Keratinocyte (primary cell): ENCODE data around the gene ARID3B. TPM values are rescaled to one million over a fixed set of nuclear protein-coding genes. Genes with fewer than 3 reads are reported as not detected.

Source experiments
- DNase-seq: peaks from one replicate; pipeline ENCODE4 v3.0.0-alpha.2; 2011; ENCODE audit warnings: low read depth, missing footprints, low spot score
- FAIRE-seq: peaks from 2 replicates; lab custom pipeline; 2011; peaks lifted over from hg19 to GRCh38; lab: Jason Lieb, UNC
- H2AFZ ChIP-seq: 2 replicates; pipeline ENCODE4 v1.6.0; 2012; ENCODE audit warnings: low read length, control low read depth, inconsistent platforms; ENCODE audit not compliant: control insufficient read depth
- H3K27ac ChIP-seq: 2 replicates; pipeline ENCODE4 v1.5.1; 2011; ENCODE audit warnings: low read length; ENCODE audit not compliant: control insufficient read depth, insufficient read depth
- H3K27me3 ChIP-seq: 3 replicates; pipeline ENCODE4 v1.6.0; 2011; ENCODE audit warnings: low read length; ENCODE audit not compliant: control insufficient read depth, insufficient read depth; ENCODE audit errors: extremely low read depth
- H3K36me3 ChIP-seq, 2 experiments: 2 replicates in 1 of 2; 3 replicates in 1 of 2; pipeline ENCODE4 v1.5.1; 2011; ENCODE audit warnings: low read length in 2 of 2, mild to moderate bottlenecking in 1 of 2; ENCODE audit not compliant: control insufficient read depth in 2 of 2, insufficient read depth in 2 of 2; ENCODE audit errors: extremely low read depth in 1 of 2
- H3K4me1 ChIP-seq: 3 replicates; pipeline ENCODE4 v1.5.1; 2011; ENCODE audit warnings: low read length; ENCODE audit not compliant: control insufficient read depth, insufficient read depth; ENCODE audit errors: extremely low read depth
- H3K4me2 ChIP-seq: 3 replicates; pipeline ENCODE4 v1.6.0; 2011; ENCODE audit warnings: low read depth, low read length; ENCODE audit not compliant: control insufficient read depth, insufficient read depth; ENCODE audit errors: extremely low read depth
- H3K4me3 ChIP-seq, 3 experiments: fragments of 200-600 bp in 1 of 3; sonication (generic) in 1 of 3; 2 replicates in 2 of 3; 3 replicates in 1 of 3; pipeline ENCODE4 v1.5.1; 2011 to 2016; ENCODE audit warnings: low read length in 3 of 3, mild to moderate bottlenecking in 3 of 3, control low read depth in 2 of 3, inconsistent platforms in 1 of 3, low read depth in 1 of 3, mixed read lengths in 1 of 3, mixed run types in 1 of 3, moderate library complexity in 1 of 3; ENCODE audit not compliant: control insufficient read depth in 2 of 3, insufficient read depth in 2 of 3; ENCODE audit errors: extremely low read depth in 1 of 3
- H3K79me2 ChIP-seq: 2 replicates; pipeline ENCODE4 v1.6.0; 2012; ENCODE audit warnings: low read length; ENCODE audit not compliant: control insufficient read depth, insufficient read depth
- H3K9ac ChIP-seq: 3 replicates; pipeline ENCODE4 v1.6.0; 2011; ENCODE audit warnings: low read length; ENCODE audit not compliant: control insufficient read depth, insufficient read depth; ENCODE audit errors: extremely low read depth
- H3K9me1 ChIP-seq: 3 replicates; pipeline ENCODE4 v1.6.0; 2011; ENCODE audit warnings: low read length; ENCODE audit not compliant: control insufficient read depth, insufficient read depth; ENCODE audit errors: extremely low read depth
- H3K9me3 ChIP-seq: 2 replicates; pipeline ENCODE4 v1.5.1; 2012; ENCODE audit warnings: low read depth, low read length; ENCODE audit not compliant: control insufficient read depth
- H4K20me1 ChIP-seq: 3 replicates; pipeline ENCODE4 v1.6.0; 2011; ENCODE audit warnings: low read length; ENCODE audit not compliant: control insufficient read depth, insufficient read depth; ENCODE audit errors: extremely low read depth
- CTCF ChIP-seq, 3 experiments: IDR thresholded peaks in 1 of 3; conservative IDR thresholded peaks in 1 of 3; optimal IDR thresholded peaks in 1 of 3; 2 replicates in 2 of 3; 3 replicates in 1 of 3; pipeline versions ENCODE3 to v1.5.1; 2011; ENCODE audit warnings: low read length in 3 of 3, mild to moderate bottlenecking in 3 of 3, moderate library complexity in 2 of 3, control low read depth in 1 of 3, inconsistent platforms in 1 of 3; ENCODE audit not compliant: insufficient read depth in 2 of 3; ENCODE audit errors: extremely low read depth in 1 of 3
- EZH2 ChIP-seq: IDR thresholded peaks from one replicate; pipeline ENCODE4 v1.6.1; 2012; ENCODE audit warnings: inconsistent platforms, mild to moderate bottlenecking, low read length, moderate library complexity
- dilution Hi-C: fragments of 300-500 bp; cut with MboI; formaldehyde crosslinking; loops from one replicate; pipeline ENCODE4 v1.7.0; 2020; ENCODE audit warnings: low sequenced_read_pairs; ENCODE audit not compliant: extremely low pct_ligation_motif_present
- polyA plus RNA-seq, 5 experiments: library from polyadenylated mRNA; depleted of rRNA in 3 of 5; stranded (reverse) in 3 of 5; stranded (forward) in 1 of 5; unstranded in 1 of 5; fragments of >200 nt; gene quantifications; 1 replicate in 1 of 5; 2 replicates in 3 of 5; 3 replicates in 1 of 5; pipeline versions ENCODE4 v1.2.1 to v1.2.3, GENCODE V29; 2011 to 2012; ENCODE audit warnings: missing spikeins in 2 of 5, low read depth in 1 of 5, low replicate concordance in 1 of 5

Gene ARID3B
- polyA plus RNA-seq, 1 donor (not counting 4 experiments of a cell fraction or from before 2014, with no cell fraction given), result 3.6 TPM

GRCh38 chr15:74525945-74526344 lies 15.1 kb upstream of the ARID3B start:
- H3K79me2 ChIP-seq, result no peaks in the 10 kb centered on the region
- H3K4me1 ChIP-seq, result peaks cover 35% of the 10 kb centered on the region
- no peak overlapping the region for H3K9ac ChIP-seq
- no peaks in the 10 kb centered on the region for H3K36me3 ChIP-seq
- peak overlapping the region; percentile 85 for H3K4me2 ChIP-seq
- H3K9me3 ChIP-seq, result no peaks in the 10 kb centered on the region
- H3K27ac ChIP-seq, result peak overlapping the region; percentile 52
- no peaks in the 10 kb centered on the region for H3K9me1 ChIP-seq
- H3K27me3 ChIP-seq, result no peaks in the 10 kb centered on the region
- FAIRE-seq (peak; percentile 68), DNase-seq (no peak)
- dilution Hi-C loops, result no loop called here
- no peak for TF ChIP-seq CTCF (optimal IDR thresholded peaks at IDR 0.05 in 1 of 3, IDR thresholded peaks at IDR 0.05 in 1 of 3, conservative IDR thresholded peaks at IDR 0.05 in 1 of 3; ENCODE audit: extremely low read depth in 1 of 3, insufficient read depth in 2 of 3, low read length in 3 of 3)
- no peak for TF ChIP-seq EZH2
- H2AFZ ChIP-seq, result no peak overlapping the region
- H3K4me3 ChIP-seq, result peak overlapping the region in 2 of 3 experiments; percentile 11 to 15
- no peaks in the 10 kb centered on the region for H4K20me1 ChIP-seq

GRCh38 chr15:74528876-74529275 lies 12.1 kb upstream of the ARID3B start:
- Histone ChIP-seq H3K9me3 (no peaks in the 10 kb centered on the region), H3K9ac (no peak overlapping the region), H3K9me1 (peaks cover 2% of the 10 kb centered on the region), H3K27me3 (no peaks in the 10 kb centered on the region), H3K36me3 (no peaks in the 10 kb centered on the region), H3K4me2 (no peak overlapping the region), H3K27ac (no peak overlapping the region), H3K79me2 (no peaks in the 10 kb centered on the region), H4K20me1 (no peaks in the 10 kb centered on the region), H2AFZ (no peak overlapping the region), H3K4me3 (no peak overlapping the region), H3K4me1 (peaks cover 40% of the 10 kb centered on the region)
- FAIRE-seq, result no peak
- dilution Hi-C loops, result no loop called here
- no peak for DNase-seq
- TF ChIP-seq EZH2 (no peak), CTCF (optimal IDR thresholded peaks at IDR 0.05 in 1 of 3, IDR thresholded peaks at IDR 0.05 in 1 of 3, conservative IDR thresholded peaks at IDR 0.05 in 1 of 3; ENCODE audit: extremely low read depth in 1 of 3, insufficient read depth in 2 of 3, low read length in 3 of 3) (no peak)
